ENCODE data around the gene FIGN. TPM values are rescaled to one million over a fixed set of nuclear protein-coding genes. Genes with fewer than 3 reads are reported as not detected.

FIGN gene
- total RNA-seq, 1 donor, result 2.5 TPM

DNA sequence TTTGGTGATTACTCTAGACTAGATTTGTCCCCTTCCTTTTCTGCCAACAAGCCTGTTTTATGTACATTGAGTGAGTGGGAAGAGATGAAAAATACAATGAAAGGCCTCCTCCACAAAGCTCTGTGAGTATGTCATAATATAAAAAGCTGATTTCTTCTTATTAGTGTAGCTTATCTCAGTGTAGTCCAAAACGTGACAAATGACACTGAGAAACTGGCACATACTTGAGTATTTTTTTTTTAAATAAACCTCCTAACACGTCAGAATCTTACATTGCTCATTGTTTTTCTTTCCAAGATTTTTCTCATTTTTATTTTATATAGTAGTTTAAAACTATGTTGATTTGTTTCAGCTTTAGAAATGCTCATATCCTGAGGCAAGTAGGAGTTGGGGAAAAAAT, 17.9 kb upstream of the FIGN start:
- Histone ChIP-seq H3K9me3 (ENCODE audit: low read depth, low read length) (no peaks in the 10 kb centered on the region), H3K79me2 (ENCODE audit: insufficient read depth, low read length) (no peaks in the 10 kb centered on the region), H3K4me2 (ENCODE audit: insufficient read depth, low read length) (no peak overlapping the region), H3K36me3 (ENCODE audit: insufficient read depth, low read length) (no peaks in the 10 kb centered on the region), H3K4me3 (ENCODE audit: insufficient read depth, low read length) (no peak overlapping the region), H3K27me3 (ENCODE audit: insufficient read depth, low read length) (no peaks in the 10 kb centered on the region), H3K27ac (ENCODE audit: low read depth, low read length) (no peak overlapping the region), H4K20me1 (ENCODE audit: insufficient read depth, low read length) (no peaks in the 10 kb centered on the region), H2AFZ (ENCODE audit: low read length) (peak overlapping the region; percentile 0), H3K4me1 (ENCODE audit: insufficient read depth, low read length) (no peaks in the 10 kb centered on the region)
- DNase-seq (ENCODE audit: insufficient read length, low spot score, missing footprints), result no peak
- TF ChIP-seq, protein P1, sequence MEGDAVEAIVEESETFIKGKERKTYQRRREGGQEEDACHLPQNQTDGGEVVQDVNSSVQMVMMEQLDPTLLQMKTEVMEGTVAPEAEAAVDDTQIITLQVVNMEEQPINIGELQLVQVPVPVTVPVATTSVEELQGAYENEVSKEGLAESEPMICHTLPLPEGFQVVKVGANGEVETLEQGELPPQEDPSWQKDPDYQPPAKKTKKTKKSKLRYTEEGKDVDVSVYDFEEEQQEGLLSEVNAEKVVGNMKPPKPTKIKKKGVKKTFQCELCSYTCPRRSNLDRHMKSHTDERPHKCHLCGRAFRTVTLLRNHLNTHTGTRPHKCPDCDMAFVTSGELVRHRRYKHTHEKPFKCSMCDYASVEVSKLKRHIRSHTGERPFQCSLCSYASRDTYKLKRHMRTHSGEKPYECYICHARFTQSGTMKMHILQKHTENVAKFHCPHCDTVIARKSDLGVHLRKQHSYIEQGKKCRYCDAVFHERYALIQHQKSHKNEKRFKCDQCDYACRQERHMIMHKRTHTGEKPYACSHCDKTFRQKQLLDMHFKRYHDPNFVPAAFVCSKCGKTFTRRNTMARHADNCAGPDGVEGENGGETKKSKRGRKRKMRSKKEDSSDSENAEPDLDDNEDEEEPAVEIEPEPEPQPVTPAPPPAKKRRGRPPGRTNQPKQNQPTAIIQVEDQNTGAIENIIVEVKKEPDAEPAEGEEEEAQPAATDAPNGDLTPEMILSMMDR (IDR thresholded peaks at IDR 0.05; ENCODE audit: extremely low read depth, low read depth, low read length), result no peak

DNA sequence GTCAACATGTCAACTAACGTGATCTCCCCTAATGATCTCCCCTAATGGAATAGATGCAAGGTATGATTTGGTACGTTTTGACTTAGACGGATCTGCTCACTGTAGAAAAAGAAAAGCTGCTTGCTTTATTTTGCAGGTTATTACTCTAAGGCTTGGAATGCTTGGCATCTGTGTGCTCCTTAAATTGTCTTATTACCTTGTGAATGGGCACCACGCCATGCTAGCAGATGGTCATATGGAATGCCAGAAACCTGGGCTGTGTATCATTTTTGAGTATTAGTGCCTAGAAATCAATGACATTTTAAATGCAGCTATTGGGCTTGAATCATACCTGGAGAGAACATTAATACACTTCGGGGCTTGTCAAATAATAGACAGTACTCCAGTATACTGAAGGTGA, 16.5 kb upstream of the FIGN start:
- no peak overlapping the region for H2AFZ ChIP-seq (ENCODE audit: low read length)
- H3K4me1 ChIP-seq (ENCODE audit: insufficient read depth, low read length), result no peaks in the 10 kb centered on the region
- H3K4me3 ChIP-seq (ENCODE audit: insufficient read depth, low read length), result no peak overlapping the region
- H3K79me2 ChIP-seq (ENCODE audit: insufficient read depth, low read length), result no peaks in the 10 kb centered on the region
- TF ChIP-seq, protein P1 (IDR thresholded peaks at IDR 0.05; ENCODE audit: extremely low read depth, low read depth, low read length), result no peak
- H3K4me2 ChIP-seq (ENCODE audit: insufficient read depth, low read length), result no peak overlapping the region
- no peaks in the 10 kb centered on the region for H3K27me3 ChIP-seq (ENCODE audit: insufficient read depth, low read length)
- H3K36me3 ChIP-seq (ENCODE audit: insufficient read depth, low read length), result no peaks in the 10 kb centered on the region
- H3K9me3 ChIP-seq (ENCODE audit: low read depth, low read length), result no peaks in the 10 kb centered on the region
- no peak overlapping the region for H3K27ac ChIP-seq (ENCODE audit: low read depth, low read length)
- H4K20me1 ChIP-seq (ENCODE audit: insufficient read depth, low read length), result no peaks in the 10 kb centered on the region
- no peak for DNase-seq (ENCODE audit: insufficient read length, low spot score, missing footprints)

DNA sequence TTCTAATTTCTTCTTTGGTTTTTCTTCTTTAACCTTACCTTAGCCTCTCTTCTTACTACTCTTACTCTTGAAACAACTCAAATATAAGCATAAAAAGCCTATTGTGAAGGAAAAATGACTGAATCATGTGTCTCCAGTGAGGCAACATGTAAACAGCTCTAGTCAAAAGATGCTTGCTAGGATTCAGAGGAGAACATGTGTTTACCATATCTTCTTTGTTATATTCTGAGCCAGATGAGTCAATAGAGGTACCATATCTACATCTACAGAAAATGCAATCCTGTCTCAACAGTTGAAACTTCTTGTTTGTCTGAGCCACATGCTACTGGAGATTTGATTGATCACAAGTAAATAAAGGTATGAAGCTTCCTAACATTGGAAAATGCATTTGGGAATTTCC, 15.9 kb upstream of the FIGN start:
- no peak overlapping the region for H2AFZ ChIP-seq (ENCODE audit: low read length)
- H3K4me1 ChIP-seq (ENCODE audit: insufficient read depth, low read length), result no peaks in the 10 kb centered on the region
- H3K4me2 ChIP-seq (ENCODE audit: insufficient read depth, low read length), result no peak overlapping the region
- DNase-seq (ENCODE audit: insufficient read length, low spot score, missing footprints), result no peak
- H3K36me3 ChIP-seq (ENCODE audit: insufficient read depth, low read length), result no peaks in the 10 kb centered on the region
- no peaks in the 10 kb centered on the region for H3K27me3 ChIP-seq (ENCODE audit: insufficient read depth, low read length)
- no peaks in the 10 kb centered on the region for H3K79me2 ChIP-seq (ENCODE audit: insufficient read depth, low read length)
- H3K4me3 ChIP-seq (ENCODE audit: insufficient read depth, low read length), result no peak overlapping the region
- H3K9me3 ChIP-seq (ENCODE audit: low read depth, low read length), result no peaks in the 10 kb centered on the region
- H4K20me1 ChIP-seq (ENCODE audit: insufficient read depth, low read length), result no peaks in the 10 kb centered on the region
- no peak overlapping the region for H3K27ac ChIP-seq (ENCODE audit: low read depth, low read length)
- TF ChIP-seq, protein P1 (IDR thresholded peaks at IDR 0.05; ENCODE audit: extremely low read depth, low read depth, low read length), result no peak

DNA sequence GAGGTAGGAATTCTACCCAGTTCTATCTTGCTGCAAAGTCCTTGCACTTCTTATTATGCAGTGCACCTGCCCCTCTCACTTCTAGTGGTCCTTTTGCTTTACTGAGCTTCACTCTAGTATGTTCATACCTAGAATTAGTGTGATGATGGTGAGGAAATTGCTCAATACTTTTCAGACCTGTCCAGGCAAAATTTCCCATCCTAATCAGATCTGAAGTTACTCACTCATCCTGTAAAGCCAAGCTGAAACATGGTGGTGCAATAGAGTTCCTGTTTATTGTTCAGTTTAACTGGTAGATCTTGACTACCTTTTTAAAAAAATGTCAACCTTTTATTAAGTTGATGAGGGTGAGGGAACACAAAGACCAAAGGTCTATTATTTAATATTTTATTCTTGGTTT, 12.6 kb upstream of the FIGN start:
- Histone ChIP-seq H3K36me3 (ENCODE audit: insufficient read depth, low read length) (no peaks in the 10 kb centered on the region), H2AFZ (ENCODE audit: low read length) (no peak overlapping the region), H3K4me3 (ENCODE audit: insufficient read depth, low read length) (no peak overlapping the region), H3K9me3 (ENCODE audit: low read depth, low read length) (no peaks in the 10 kb centered on the region), H3K79me2 (ENCODE audit: insufficient read depth, low read length) (no peaks in the 10 kb centered on the region), H4K20me1 (ENCODE audit: insufficient read depth, low read length) (no peaks in the 10 kb centered on the region), H3K4me1 (ENCODE audit: insufficient read depth, low read length) (no peaks in the 10 kb centered on the region), H3K4me2 (ENCODE audit: insufficient read depth, low read length) (no peak overlapping the region), H3K27me3 (ENCODE audit: insufficient read depth, low read length) (no peaks in the 10 kb centered on the region), H3K27ac (ENCODE audit: low read depth, low read length) (no peak overlapping the region)
- no peak for DNase-seq (ENCODE audit: insufficient read length, low spot score, missing footprints)
- TF ChIP-seq, protein P1 (IDR thresholded peaks at IDR 0.05; ENCODE audit: extremely low read depth, low read depth, low read length), result no peak
